Tibial nerve (tissue), 4 donors: ENCODE results near the gene AFF3.

Experiments
- EP300 ChIP-seq, 2 donors: sonication (generic); formaldehyde crosslinking; IDR thresholded peaks; one replicate each; pipeline ENCODE4 v1.6.1; 2017; ENCODE audit warnings: antibody characterized with exemption in 2 of 2, mild to moderate bottlenecking in 1 of 2
- POLR2A ChIP-seq, 2 donors: fragments of 450-650 bp; IDR thresholded peaks; one replicate each; pipeline ENCODE4 v1.6.1; 2017; ENCODE audit warnings: antibody characterized with exemption in 2 of 2, mild to moderate bottlenecking in 2 of 2, moderate library complexity in 2 of 2
- TF ChIP-seq, protein P1 (sequence below), 5 experiments: fragments of 200-600 bp in 3 of 5; fragments of 450-650 bp in 2 of 5; sonication (generic) in 3 of 5; IDR thresholded peaks; one replicate each; pipeline ENCODE4 v1.5.1; 2016 to 2019; ENCODE audit warnings: antibody characterized with exemption in 5 of 5, mild to moderate bottlenecking in 3 of 5, moderate library complexity in 2 of 5

GRCh38 chr2:99550368-99550767 is 592.0 kb downstream of the AFF3 start:
- no peak for TF ChIP-seq POLR2A (IDR thresholded peaks at IDR 0.05)
- TF ChIP-seq, protein P1, sequence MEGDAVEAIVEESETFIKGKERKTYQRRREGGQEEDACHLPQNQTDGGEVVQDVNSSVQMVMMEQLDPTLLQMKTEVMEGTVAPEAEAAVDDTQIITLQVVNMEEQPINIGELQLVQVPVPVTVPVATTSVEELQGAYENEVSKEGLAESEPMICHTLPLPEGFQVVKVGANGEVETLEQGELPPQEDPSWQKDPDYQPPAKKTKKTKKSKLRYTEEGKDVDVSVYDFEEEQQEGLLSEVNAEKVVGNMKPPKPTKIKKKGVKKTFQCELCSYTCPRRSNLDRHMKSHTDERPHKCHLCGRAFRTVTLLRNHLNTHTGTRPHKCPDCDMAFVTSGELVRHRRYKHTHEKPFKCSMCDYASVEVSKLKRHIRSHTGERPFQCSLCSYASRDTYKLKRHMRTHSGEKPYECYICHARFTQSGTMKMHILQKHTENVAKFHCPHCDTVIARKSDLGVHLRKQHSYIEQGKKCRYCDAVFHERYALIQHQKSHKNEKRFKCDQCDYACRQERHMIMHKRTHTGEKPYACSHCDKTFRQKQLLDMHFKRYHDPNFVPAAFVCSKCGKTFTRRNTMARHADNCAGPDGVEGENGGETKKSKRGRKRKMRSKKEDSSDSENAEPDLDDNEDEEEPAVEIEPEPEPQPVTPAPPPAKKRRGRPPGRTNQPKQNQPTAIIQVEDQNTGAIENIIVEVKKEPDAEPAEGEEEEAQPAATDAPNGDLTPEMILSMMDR (IDR thresholded peaks at IDR 0.05) = no peak
- TF ChIP-seq EP300 (IDR thresholded peaks at IDR 0.05) = no peak
